GM18873 (cell line): Measurements from ENCODE around the gene DYNC2I2.

Source experiments
- ATAC-seq: cut with Tn5 transposase; IDR thresholded peaks from one replicate; pipeline ENCODE4 v1.9.1; 2021; ENCODE audit warnings: mild to moderate bottlenecking, moderate library complexity, moderate number of reproducible peaks; ENCODE audit not compliant: unreplicated experiment, low FRiP score

The DYNC2I2 gene

GRCh38 chr9:128636556-128637530 is 19.8 kb downstream of the DYNC2I2 start:
- ATAC-seq, result no peak

- ATAC-seq, result no peak
These were observed 20.6 kb downstream of the DYNC2I2 start for GRCh38 chr9:128636024-128636390.

- no peak for ATAC-seq
These were observed 21.2 kb downstream of the DYNC2I2 start for GRCh38 chr9:128635266-128636023.

GRCh38 chr9:128634651-128635262 is 21.9 kb downstream of the DYNC2I2 start:
- ATAC-seq, result no peak

GRCh38 chr9:128634111-128634510 is 22.5 kb downstream of the DYNC2I2 start:
- no peak for ATAC-seq

- no peak for ATAC-seq
These were observed 23.0 kb downstream of the DYNC2I2 start for GRCh38 chr9:128633601-128634000.

- ATAC-seq, result no peak
These were observed 23.6 kb downstream of the DYNC2I2 start for GRCh38 chr9:128633057-128633456.

- no peak for ATAC-seq
These were observed 24.2 kb downstream of the DYNC2I2 start for GRCh38 chr9:128632486-128632885.

GRCh38 chr9:128632066-128632465 is 24.6 kb downstream of the DYNC2I2 start:
- no peak for ATAC-seq

- ATAC-seq, result no peak
These were observed 25.0 kb downstream of the DYNC2I2 start for GRCh38 chr9:128631636-128632035.

- ATAC-seq, result no peak
These were observed 26.6 kb downstream of the DYNC2I2 start for GRCh38 chr9:128629852-128630545.

GRCh38 chr9:128629136-128629535 is 27.5 kb downstream of the DYNC2I2 start:
- ATAC-seq, result no peak

GRCh38 chr9:128628471-128629048 is 28.1 kb downstream of the DYNC2I2 start:
- no peak for ATAC-seq

GRCh38 chr9:128627906-128628305 is 28.7 kb downstream of the DYNC2I2 start:
- no peak for ATAC-seq

- no peak for ATAC-seq
These were observed 29.4 kb downstream of the DYNC2I2 start for GRCh38 chr9:128627127-128627715.

- ATAC-seq, result no peak
These were observed 30.5 kb downstream of the DYNC2I2 start for GRCh38 chr9:128626181-128626580.

GRCh38 chr9:128625391-128626146 is 31.1 kb downstream of the DYNC2I2 start:
- ATAC-seq, result no peak

- ATAC-seq, result no peak
These were observed 32.1 kb downstream of the DYNC2I2 start for GRCh38 chr9:128624566-128624965.
